K562 treated with DMSO at 1 percent for 4 hours (cell line): ENCODE measurements around the gene KCNH6. TPM values are rescaled to one million over a fixed set of nuclear protein-coding genes. Genes with fewer than 3 reads are reported as not detected.

Source experiments
- total RNA-seq: library from RNA; unstranded; fragments of 300-600 nt; gene quantifications from 2 replicates; pipeline ENCODE4 v1.2.3, GENCODE V29; 2022; ENCODE audit not compliant: insufficient read depth

The KCNH6 gene, protein sequence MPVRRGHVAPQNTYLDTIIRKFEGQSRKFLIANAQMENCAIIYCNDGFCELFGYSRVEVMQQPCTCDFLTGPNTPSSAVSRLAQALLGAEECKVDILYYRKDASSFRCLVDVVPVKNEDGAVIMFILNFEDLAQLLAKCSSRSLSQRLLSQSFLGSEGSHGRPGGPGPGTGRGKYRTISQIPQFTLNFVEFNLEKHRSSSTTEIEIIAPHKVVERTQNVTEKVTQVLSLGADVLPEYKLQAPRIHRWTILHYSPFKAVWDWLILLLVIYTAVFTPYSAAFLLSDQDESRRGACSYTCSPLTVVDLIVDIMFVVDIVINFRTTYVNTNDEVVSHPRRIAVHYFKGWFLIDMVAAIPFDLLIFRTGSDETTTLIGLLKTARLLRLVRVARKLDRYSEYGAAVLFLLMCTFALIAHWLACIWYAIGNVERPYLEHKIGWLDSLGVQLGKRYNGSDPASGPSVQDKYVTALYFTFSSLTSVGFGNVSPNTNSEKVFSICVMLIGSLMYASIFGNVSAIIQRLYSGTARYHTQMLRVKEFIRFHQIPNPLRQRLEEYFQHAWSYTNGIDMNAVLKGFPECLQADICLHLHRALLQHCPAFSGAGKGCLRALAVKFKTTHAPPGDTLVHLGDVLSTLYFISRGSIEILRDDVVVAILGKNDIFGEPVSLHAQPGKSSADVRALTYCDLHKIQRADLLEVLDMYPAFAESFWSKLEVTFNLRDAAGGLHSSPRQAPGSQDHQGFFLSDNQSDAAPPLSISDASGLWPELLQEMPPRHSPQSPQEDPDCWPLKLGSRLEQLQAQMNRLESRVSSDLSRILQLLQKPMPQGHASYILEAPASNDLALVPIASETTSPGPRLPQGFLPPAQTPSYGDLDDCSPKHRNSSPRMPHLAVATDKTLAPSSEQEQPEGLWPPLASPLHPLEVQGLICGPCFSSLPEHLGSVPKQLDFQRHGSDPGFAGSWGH
- not detected in 2 replicates for total RNA-seq

DNA sequence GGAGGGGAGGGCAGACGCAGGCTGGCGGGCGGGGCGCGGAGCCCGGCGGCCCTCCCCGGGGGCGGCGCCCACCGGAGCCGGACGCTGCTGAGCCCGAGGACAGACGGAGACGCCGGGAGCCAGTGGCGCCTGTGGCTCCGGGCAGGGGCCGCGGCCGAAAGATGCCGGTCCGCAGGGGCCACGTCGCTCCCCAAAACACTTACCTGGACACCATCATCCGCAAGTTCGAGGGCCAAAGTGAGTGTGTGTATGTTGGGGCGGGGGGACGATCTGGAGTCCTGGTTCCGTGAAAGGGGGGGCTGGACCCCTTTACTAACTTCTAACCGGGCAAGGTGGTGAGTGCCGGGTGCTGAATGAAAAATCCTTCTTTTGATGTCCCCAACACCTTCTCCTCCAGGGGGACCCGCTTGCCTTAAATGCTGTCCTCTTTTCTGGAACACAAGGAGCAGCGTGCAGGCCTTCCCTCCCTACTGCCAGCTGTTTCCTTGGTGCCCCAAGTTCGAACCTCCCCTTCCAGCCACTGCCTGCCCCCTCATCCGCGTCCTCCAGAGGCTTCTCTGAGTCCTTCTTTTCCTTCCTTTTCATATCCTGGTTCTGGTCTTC is at the start of gene KCNH6:
Gene KCNH6, plus strand, starts transcription at position 106 of the 603 bp plus-strand sequence. Its CDS starts 56 bp downstream, at position 162.

GRCh38 chr17:63476854-63477479 is 46.2 kb upstream of the KCNH6 start, which contains the start of gene ACE:
Gene ACE, plus strand, starts transcription at chr17:63477061. Its CDS starts 34 bp downstream, at chr17:63477095.

GRCh38 chr17:63549946-63550816 is 27.0 kb downstream of the KCNH6 start, which contains the start of gene DCAF7:
Gene DCAF7, plus strand, starts transcription at chr17:63550477. Its CDS starts 201 bp downstream, at chr17:63550678.

Other genes starting within 250 kb of the KCNH6 start
- 38.6 and 39.6 TPM in 2 replicates for gene CYB561, start 77.1 kb upstream of the KCNH6 start, total RNA-seq
- 0.79 and 2.8 TPM in 2 replicates for gene ACE, start 46.3 kb upstream of the KCNH6 start, total RNA-seq
- gene DCAF7, start 27.1 kb downstream of the KCNH6 start, total RNA-seq = 100 and 102 TPM in 2 replicates
- 30.2 and 30.4 TPM in 2 replicates for gene TACO1, start 77.5 kb downstream of the KCNH6 start, total RNA-seq
- 16.7 and 21.2 TPM in 2 replicates for gene MAP3K3, start 99.1 kb downstream of the KCNH6 start, total RNA-seq
- 3.0 and 4.6 TPM in 2 replicates for gene LIMD2, start 176.8 kb downstream of the KCNH6 start, total RNA-seq
- gene STRADA, start 218.4 kb downstream of the KCNH6 start, total RNA-seq = 20.0 TPM in 2 replicates